ENCODE results near the gene LSMEM2. TPM values are rescaled to one million over a fixed set of nuclear protein-coding genes. Genes with fewer than 3 reads are reported as not detected.

The LSMEM2 gene
- total RNA-seq, 2 experiments from 2014 or later, result not detected

GRCh38 chr3:50327129-50327528, 48.2 kb downstream of the LSMEM2 start:
- H3K36me3 Mint-ChIP-seq (ENCODE audit: low read depth), result peaks cover 23% of the 10 kb centered on the region
- H3K27ac Mint-ChIP-seq, result peak overlapping the region; percentile 71
- POLR2A ChIA-PET, result interaction anchor here (1.0 to 3.2 kb wide), 7 partner anchors 8 to 51 kb away, joined by 3 to 51 read pairs (median 3); partner anchors contain the start of gene ZMYND10
- no peak for ATAC-seq
- CTCF ChIA-PET, result interaction anchor here (0.8 to 2.0 kb wide), 6 partner anchors 7 to 28 kb away, joined by 3 to 17 read pairs (median 7); partner anchors contain the start of genes HYAL3 and NAA80
- intact Hi-C loops (cut with micrococcal nuclease), result no loop called here
- peak overlapping the region; percentile 81 for H3K4me3 Mint-ChIP-seq
- H3K4me1 Mint-ChIP-seq (ENCODE audit: low read depth), result peaks cover 22% of the 10 kb centered on the region
- no peak for TF ChIP-seq CTCF (IDR thresholded peaks at IDR 0.05)
- no peak for DNase-seq
- no peaks in the 10 kb centered on the region for H3K9me3 Mint-ChIP-seq
- H3K27me3 Mint-ChIP-seq, result no peaks in the 10 kb centered on the region

- Mint-ChIP-seq H3K4me3 (peak within 1 kb of the TSS; percentile 81), H3K27me3 (no peaks in the 10 kb centered on the region), H3K4me1 (ENCODE audit: low read depth) (peaks cover 19% of the 10 kb centered on the region), H3K9me3 (no peaks in the 10 kb centered on the region), H3K27ac (peak within 1 kb of the TSS; percentile 72), H3K36me3 (ENCODE audit: low read depth) (peaks cover 31% of the 10 kb centered on the region)
- CTCF ChIA-PET, result interaction anchor here (0.7 to 2.8 kb wide), 8 partner anchors 8 to 101 kb away, joined by 3 to 17 read pairs (median 7); partner anchors contain the start of genes HYAL3 and NAA80
- no peak for TF ChIP-seq CTCF (IDR thresholded peaks at IDR 0.05)
- intact Hi-C loops (cut with micrococcal nuclease), result no loop called here
- ATAC-seq, result peak; percentile 94
- POLR2A ChIA-PET, result interaction anchor here (0.8 to 3.2 kb wide), 12 partner anchors 8 to 52 kb away, joined by 3 to 51 read pairs (median 3); partner anchors contain the start of genes RASSF1 and ZMYND10
- peak; percentile 99 for DNase-seq
Measured at GRCh38 chr3:50327943-50328691, 49.2 kb downstream of the LSMEM2 start, which contains the start of gene TUSC2. Gene TUSC2 (minus strand): TSS chr3:50328223. CDS start chr3:50328099, 124 bp downstream.

- ChIA-PET CTCF (interaction anchor here (2.8 kb wide), 1 partner anchor 84 kb away, joined by 9 read pairs; no protein-coding TSS in a partner anchor), POLR2A (interaction anchor here (1.0 to 10.9 kb wide), 4 partner anchors 10 to 38 kb away, joined by 3 to 126 read pairs (median 4); partner anchors contain the start of genes HYAL2, IFRD2, RASSF1 and ZMYND10)
- Mint-ChIP-seq H3K27ac (no peak overlapping the region), H3K36me3 (ENCODE audit: low read depth) (peaks cover 49% of the 10 kb centered on the region), H3K4me1 (ENCODE audit: low read depth) (peaks cover 32% of the 10 kb centered on the region), H3K4me3 (no peak overlapping the region), H3K9me3 (no peaks in the 10 kb centered on the region), H3K27me3 (no peaks in the 10 kb centered on the region)
- TF ChIP-seq CTCF (IDR thresholded peaks at IDR 0.05), result no peak
- no peak for ATAC-seq
- intact Hi-C loops (cut with micrococcal nuclease), result no loop called here
- DNase-seq, result no peak
Measured at GRCh38 chr3:50330330-50330729, 51.4 kb downstream of the LSMEM2 start.

- POLR2A ChIA-PET, result interaction anchor here (0.6 to 10.9 kb wide), 5 partner anchors 9 to 257 kb away, joined by 3 to 126 read pairs (median 5); partner anchors contain the start of genes HYAL2, HYAL3, NAA80 and RASSF1
- CTCF ChIA-PET, result no interaction called here
Measured at GRCh38 chr3:50331364-50331907, 52.5 kb downstream of the LSMEM2 start.

More at GRCh38 chr3:50331364-50331907, 52.5 kb downstream of the LSMEM2 start:
- ATAC-seq (no peak), DNase-seq (no peak)
- TF ChIP-seq CTCF (IDR thresholded peaks at IDR 0.05), result no peak
- peaks cover 60% of the 10 kb centered on the region for H3K36me3 Mint-ChIP-seq (ENCODE audit: low read depth)
- no peaks in the 10 kb centered on the region for H3K9me3 Mint-ChIP-seq
- H3K27ac Mint-ChIP-seq, result no peak overlapping the region
- intact Hi-C loops (cut with micrococcal nuclease), result no loop called here
- no peaks in the 10 kb centered on the region for H3K27me3 Mint-ChIP-seq
- H3K4me3 Mint-ChIP-seq, result no peak overlapping the region
- peaks cover 40% of the 10 kb centered on the region for H3K4me1 Mint-ChIP-seq (ENCODE audit: low read depth)

Measured in activated CD8-positive, alpha-beta T cell treated with anti-CD3 and anti-CD28 coated beads for 36 hours (primary cell).